H1 (cell line): ENCODE measurements around the gene SH3PXD2A. TPM values are rescaled to one million over a fixed set of nuclear protein-coding genes. Genes with fewer than 3 reads are reported as not detected.

Source experiments
- CTCF ChIA-PET: fragments of 300-600 bp; sonication (Branson Sonifier 250); formaldehyde crosslinking; loops from one replicate; lab custom pipeline; 2021; ENCODE audit not compliant: partially characterized antibody; lab: Charles Lee
- POLR2A ChIA-PET: fragments of 300-600 bp; sonication (Branson Sonifier 250); formaldehyde crosslinking; loops from one replicate; lab custom pipeline; 2021; ENCODE audit warnings: inconsistent platforms; ENCODE audit not compliant: partially characterized antibody; lab: Charles Lee
- DNase-seq, 2 experiments: peaks; one replicate each; pipeline versions ENCODE4 v3.0.0 to v3.0.0-alpha.2; 2010 to 2022; ENCODE audit warnings: low spot score in 2 of 2, low read depth in 1 of 2, mixed read lengths in 1 of 2
- FAIRE-seq: peaks from 2 replicates; lab custom pipeline; 2011; peaks lifted over from hg19 to GRCh38; lab: Jason Lieb, UNC
- H2AFZ ChIP-seq: 2 replicates; pipeline ENCODE4 v1.8.1; 2012; ENCODE audit warnings: low read length, inconsistent platforms
- H2AK5ac ChIP-seq: 2 replicates; pipeline ENCODE4 v1.6.1; 2013; ENCODE audit warnings: low read depth, low read length
- H2BK120ac ChIP-seq: replicated peaks from 2 replicates; pipeline ENCODE3; 2013; ENCODE audit warnings: low read depth, low read length, inconsistent platforms
- H2BK12ac ChIP-seq: 2 replicates; pipeline ENCODE4 v1.6.1; 2013; ENCODE audit warnings: low read depth, low read length
- H2BK15ac ChIP-seq: 2 replicates; pipeline ENCODE4 v1.6.1; 2013; ENCODE audit warnings: low read length
- H2BK20ac ChIP-seq: 2 replicates; pipeline ENCODE4 v1.6.1; 2013; ENCODE audit warnings: low read length
- H2BK5ac ChIP-seq: 2 replicates; pipeline ENCODE4 v1.6.1; 2013; ENCODE audit warnings: low read depth, low read length
- H3K14ac ChIP-seq: 2 replicates; pipeline ENCODE4 v1.6.1; 2013; ENCODE audit warnings: inconsistent platforms; ENCODE audit not compliant: insufficient read length
- H3K18ac ChIP-seq: 2 replicates; pipeline ENCODE4 v1.6.1; 2013; ENCODE audit warnings: low read length; ENCODE audit errors: extremely low read depth
- H3K23ac ChIP-seq: 2 replicates; pipeline ENCODE4 v1.6.1; 2013; ENCODE audit warnings: inconsistent platforms; ENCODE audit not compliant: insufficient read length
- H3K23me2 ChIP-seq: 2 replicates; pipeline ENCODE4 v1.6.1; 2013; ENCODE audit warnings: low read depth, low read length
- H3K27ac ChIP-seq: 2 replicates; pipeline ENCODE4 v1.6.1; 2011; ENCODE audit warnings: low read depth, low read length, inconsistent platforms
- H3K27me3 ChIP-seq, 4 experiments: replicated peaks in 1 of 4; 1 replicate in 1 of 4; 2 replicates in 3 of 4; pipeline versions ENCODE4 v1.6.1 to v1.8.1; 2011 to 2013; ENCODE audit warnings: low read length in 3 of 4, mild to moderate bottlenecking in 3 of 4, inconsistent platforms in 2 of 4, mixed read lengths in 2 of 4, moderate library complexity in 1 of 4; ENCODE audit not compliant: control insufficient read depth in 3 of 4, insufficient read depth in 3 of 4; ENCODE audit errors: extremely low read depth in 1 of 4
- H3K36me3 ChIP-seq, 4 experiments: 2 replicates each; pipeline versions ENCODE4 v1.6.1 to v1.8.1; 2011 to 2013; ENCODE audit warnings: mild to moderate bottlenecking in 4 of 4, low read length in 3 of 4, moderate library complexity in 2 of 4, control low read depth in 1 of 4, inconsistent platforms in 1 of 4; ENCODE audit not compliant: insufficient read depth in 4 of 4, control insufficient read depth in 2 of 4
- H3K4ac ChIP-seq: replicated peaks from 2 replicates; pipeline ENCODE3; 2013; ENCODE audit warnings: low read length, low read depth, mixed read lengths, inconsistent platforms; ENCODE audit not compliant: insufficient read length
- H3K4me1 ChIP-seq, 4 experiments: replicated peaks in 1 of 4; 1 replicate in 1 of 4; 2 replicates in 3 of 4; pipeline versions ENCODE4 v1.6.1 to v1.8.1; 2011 to 2013; ENCODE audit warnings: low read length in 3 of 4, inconsistent platforms in 2 of 4, mixed read lengths in 1 of 4; ENCODE audit not compliant: insufficient read depth in 4 of 4, control insufficient read depth in 3 of 4
- H3K4me2 ChIP-seq, 2 experiments: 2 replicates each; pipeline versions ENCODE4 v1.6.1 to v1.8.1; 2011 to 2013; ENCODE audit warnings: low read depth in 2 of 2, low read length in 2 of 2, control low read depth in 1 of 2, inconsistent platforms in 1 of 2, mild to moderate bottlenecking in 1 of 2; ENCODE audit not compliant: insufficient read depth in 1 of 2
- H3K4me3 ChIP-seq, 4 experiments: fragments of 200-600, 300-600 bp in 1 of 4; sonication (generic), shearing (Covaris generic), sonication (Bioruptor Twin) in 1 of 4; 2 replicates each; pipeline versions ENCODE4 v1.5.1 to v1.8.1; 2011 to 2016; ENCODE audit warnings: low read length in 4 of 4, low read depth in 3 of 4, control low read depth in 2 of 4, inconsistent platforms in 2 of 4, mild to moderate bottlenecking in 2 of 4, mixed read lengths in 1 of 4, moderate library complexity in 1 of 4; ENCODE audit not compliant: insufficient read depth in 2 of 4; ENCODE audit errors: extremely low read depth in 1 of 4
- H3K56ac ChIP-seq: replicated peaks from 2 replicates; pipeline ENCODE3; 2013; ENCODE audit warnings: low read depth, mild to moderate bottlenecking, mixed read lengths, low read length, inconsistent platforms; ENCODE audit not compliant: insufficient read length
- H3K79me1 ChIP-seq: 2 replicates; pipeline ENCODE4 v1.6.1; 2013; ENCODE audit warnings: low read depth, low read length, control low read depth
- H3K79me2 ChIP-seq, 2 experiments: 2 replicates each; pipeline versions ENCODE4 v1.6.1 to v1.8.1; 2012 to 2013; ENCODE audit warnings: low read length in 2 of 2, mild to moderate bottlenecking in 2 of 2, inconsistent platforms in 1 of 2; ENCODE audit not compliant: insufficient read depth in 2 of 2, control insufficient read depth in 1 of 2
- H3K9ac ChIP-seq, 4 experiments: replicated peaks in 1 of 4; 1 replicate in 1 of 4; 2 replicates in 3 of 4; pipeline versions ENCODE4 v1.6.1 to v1.8.1; 2011 to 2013; ENCODE audit warnings: low read depth in 3 of 4, low read length in 3 of 4, control low read depth in 2 of 4, mild to moderate bottlenecking in 2 of 4, moderate library complexity in 2 of 4, inconsistent platforms in 1 of 4; ENCODE audit errors: extremely low read depth in 1 of 4
- H3K9me3 ChIP-seq, 2 experiments: 2 replicates each; pipeline versions ENCODE4 v1.6.1 to v1.8.1; 2012 to 2013; ENCODE audit warnings: mild to moderate bottlenecking in 2 of 2, moderate library complexity in 2 of 2, control low read depth in 1 of 2, inconsistent platforms in 1 of 2, low read depth in 1 of 2, low read length in 1 of 2, mixed read lengths in 1 of 2; ENCODE audit not compliant: insufficient read depth in 2 of 2
- H4K20me1 ChIP-seq, 2 experiments: replicated peaks in 1 of 2; 2 replicates each; pipeline versions ENCODE3 to v1.8.1; 2011 to 2013; ENCODE audit warnings: inconsistent platforms in 2 of 2, low read length in 2 of 2, mild to moderate bottlenecking in 1 of 2; ENCODE audit not compliant: insufficient read depth in 2 of 2, control insufficient read depth in 1 of 2
- H4K5ac ChIP-seq: 2 replicates; pipeline ENCODE4 v1.6.1; 2013; ENCODE audit warnings: low read length, low read depth, mixed read lengths, inconsistent platforms; ENCODE audit not compliant: insufficient read length
- H4K8ac ChIP-seq: 2 replicates; pipeline ENCODE4 v1.8.0; 2013; ENCODE audit warnings: mild to moderate bottlenecking, moderate library complexity, low read length, inconsistent platforms; ENCODE audit not compliant: insufficient read depth; ENCODE audit errors: extremely low read depth
- H4K91ac ChIP-seq: replicated peaks from 2 replicates; pipeline ENCODE3; 2013; ENCODE audit warnings: low read length, mixed read lengths, inconsistent platforms; ENCODE audit not compliant: insufficient read length
- ATF2 ChIP-seq: IDR thresholded peaks from 2 replicates; pipeline ENCODE4 v1.6.1; 2012; ENCODE audit warnings: low read length, inconsistent platforms
- BCL11A ChIP-seq, 2 experiments: IDR thresholded peaks; one replicate each; pipeline ENCODE4 v1.6.1; 2011; ENCODE audit warnings: low read depth in 2 of 2, low read length in 2 of 2, mild to moderate bottlenecking in 2 of 2
- HDAC6 ChIP-seq: IDR thresholded peaks from one replicate; pipeline ENCODE4 v1.7.1; 2012; ENCODE audit warnings: low read depth, mild to moderate bottlenecking, inconsistent platforms, low read length, moderate library complexity
- JUN ChIP-seq: IDR thresholded peaks from 2 replicates; pipeline ENCODE4 v1.6.1; 2011; ENCODE audit warnings: low read depth, mild to moderate bottlenecking, improper control_type of control experiment, low read length
- JUND ChIP-seq: IDR thresholded peaks from 2 replicates; pipeline ENCODE4 v1.6.1; 2011; ENCODE audit warnings: mild to moderate bottlenecking, improper control_type of control experiment, low read length
- KDM1A ChIP-seq: fragments of 200-600, 300-600 bp; sonication (generic); IDR thresholded peaks from 2 replicates; pipeline ENCODE4 v1.7.1; 2016; ENCODE audit warnings: mild to moderate bottlenecking, low read length, borderline replicate concordance
- MAFK ChIP-seq: IDR thresholded peaks from 2 replicates; pipeline ENCODE4 v1.6.1; 2012; ENCODE audit warnings: low read depth, mild to moderate bottlenecking, improper control_type of control experiment, low read length
- NANOG ChIP-seq: IDR thresholded peaks from 2 replicates; pipeline ENCODE4 v1.6.1; 2011; ENCODE audit warnings: low read length, low read depth, mild to moderate bottlenecking, inconsistent platforms; ENCODE audit not compliant: insufficient read depth, poor library complexity, severe bottlenecking
- POLR2AphosphoS5 ChIP-seq: IDR thresholded peaks from 2 replicates; pipeline ENCODE4 v1.6.1; 2011; ENCODE audit warnings: low read depth, low read length
- TAF7 ChIP-seq: optimal IDR thresholded peaks from 2 replicates; pipeline ENCODE3; 2011; ENCODE audit warnings: low read depth, mild to moderate bottlenecking, inconsistent platforms, low read length, moderate library complexity, borderline replicate concordance
- TBP ChIP-seq: IDR thresholded peaks from 2 replicates; pipeline ENCODE4 v1.6.1; 2011; ENCODE audit warnings: low read depth, low read length, improper control_type of control experiment
- WGBS, 2 experiments: shearing (Covaris generic) in 1 of 2; methylation state at CpG; one replicate each; pipeline versions ENCODE4 v1.1.6 to v1.1.7; 2013 to 2015; ENCODE audit warnings: low lambda C conversion rate in 2 of 2, mixed read lengths in 2 of 2, inconsistent platforms in 1 of 2, low coverage in 1 of 2, missing lambda C conversion rate in 1 of 2; ENCODE audit not compliant: insufficient replicate concordance in 2 of 2, insufficient coverage in 1 of 2, insufficient read length in 1 of 2; ENCODE audit errors: extremely low coverage in 1 of 2, missing lambda C conversion rate in 1 of 2; 5-methylcytosine and 5-hydroxymethylcytosine counted together
- polyA plus RNA-seq, 7 experiments: library from polyadenylated mRNA; depleted of rRNA in 3 of 7; stranded (reverse) in 5 of 7; unstranded in 2 of 7; fragments of >200 nt in 5 of 7; fragments of 200-250 nt in 2 of 7; gene quantifications; 1 replicate in 5 of 7; 2 replicates in 1 of 7; 4 replicates in 1 of 7; pipeline versions ENCODE4 v1.2.1 to v1.2.3, GENCODE V29; 2011 to 2013; ENCODE audit warnings: missing spikeins in 2 of 7, mixed read lengths in 2 of 7
- total RNA-seq: library from RNA; stranded (reverse); fragmentation: NEBNext Ultra II Directional; extraction: Animal tissue kit (Norgen Biotek cat#: 25700); gene quantifications from 2 replicates; pipeline ENCODE4 v1.2.1, GENCODE V29; 2021

The SH3PXD2A gene
- total and polyA plus RNA-seq, 2 of the 8 experiments (the other 6 are each of a cell fraction or from before 2014, with no cell fraction given), result 5.4 to 16.3 TPM

- no peak overlapping the region for H2BK20ac ChIP-seq
- peak overlapping the region; percentile 50; the same call in 1 of the 2 replicates for H2BK12ac ChIP-seq
- no peaks in the 10 kb centered on the region for H4K20me1 ChIP-seq
- no peak overlapping the region for H3K56ac ChIP-seq
- no peak overlapping the region for H4K5ac ChIP-seq
- H3K18ac ChIP-seq, result peak overlapping the region; percentile 48
- H2BK120ac ChIP-seq, result no peak overlapping the region
- FAIRE-seq, result no peak
- H3K79me1 ChIP-seq, result no peaks in the 10 kb centered on the region
- no peaks in the 10 kb centered on the region for H3K79me2 ChIP-seq
- H3K4me3 ChIP-seq, result no peak overlapping the region
- DNase-seq, result no peak
- H3K4ac ChIP-seq, result no peak overlapping the region
- no peak overlapping the region for H2BK15ac ChIP-seq
- H4K91ac ChIP-seq, result no peak overlapping the region
- H4K8ac ChIP-seq, result no peak overlapping the region
- no peak overlapping the region for H3K23ac ChIP-seq
- H2AFZ ChIP-seq, result no peak overlapping the region
- no peak overlapping the region for H3K14ac ChIP-seq
- H2BK5ac ChIP-seq, result no peak overlapping the region
- no peak overlapping the region for H2AK5ac ChIP-seq
- no peak overlapping the region for H3K9ac ChIP-seq
- ChIA-PET POLR2A (interaction anchor here (1.0 kb wide), 1 partner anchor 148 kb away, joined by 3 read pairs; no protein-coding TSS in a partner anchor), CTCF (interaction anchor here (0.6 to 16.1 kb wide), 11 partner anchors 9 to 113 kb away, joined by 3 to 185 read pairs (median 4); no protein-coding TSS in a partner anchor)
- no peaks in the 10 kb centered on the region for H3K36me3 ChIP-seq
- 84% methylated on average over 11 of the region's 11 CpGs; no CpG with 5 or more reads in 1 of the 2 experiments for WGBS, 2 experiments
- no peaks in the 10 kb centered on the region for H3K9me3 ChIP-seq
- H3K4me2 ChIP-seq, result no peak overlapping the region
- H3K23me2 ChIP-seq, result no peaks in the 10 kb centered on the region
- H3K4me1 ChIP-seq, result peaks cover 4 to 30% (median 21%) of the 10 kb centered on the region in 4 experiments
- no peak overlapping the region for H3K27ac ChIP-seq
- H3K27me3 ChIP-seq, result no peaks in the 10 kb centered on the region
- TF ChIP-seq NANOG, result no peak
- no peak for TF ChIP-seq KDM1A
- TF ChIP-seq TBP, result no peak
- TF ChIP-seq MAFK, result no peak
- no peak for TF ChIP-seq HDAC6
- no peak for TF ChIP-seq POLR2AphosphoS5
- no peak for TF ChIP-seq TAF7
- TF ChIP-seq BCL11A (IDR thresholded peaks at IDR 0.05; ENCODE audit: low read depth in 2 of 2, low read length in 2 of 2), result no peak
- TF ChIP-seq ATF2, result no peak
- no peak for TF ChIP-seq JUN
- TF ChIP-seq JUND, result no peak
These were observed 214.8 kb downstream of the SH3PXD2A start for GRCh38 chr10:103640436-103641181.
